GM19035 (cell line): ENCODE results near the gene EIPR1.

Experiments
- ATAC-seq: cut with Tn5 transposase; IDR thresholded peaks from one replicate; pipeline ENCODE4 v1.9.1; 2021; ENCODE audit not compliant: unreplicated experiment

The EIPR1 gene

DNA sequence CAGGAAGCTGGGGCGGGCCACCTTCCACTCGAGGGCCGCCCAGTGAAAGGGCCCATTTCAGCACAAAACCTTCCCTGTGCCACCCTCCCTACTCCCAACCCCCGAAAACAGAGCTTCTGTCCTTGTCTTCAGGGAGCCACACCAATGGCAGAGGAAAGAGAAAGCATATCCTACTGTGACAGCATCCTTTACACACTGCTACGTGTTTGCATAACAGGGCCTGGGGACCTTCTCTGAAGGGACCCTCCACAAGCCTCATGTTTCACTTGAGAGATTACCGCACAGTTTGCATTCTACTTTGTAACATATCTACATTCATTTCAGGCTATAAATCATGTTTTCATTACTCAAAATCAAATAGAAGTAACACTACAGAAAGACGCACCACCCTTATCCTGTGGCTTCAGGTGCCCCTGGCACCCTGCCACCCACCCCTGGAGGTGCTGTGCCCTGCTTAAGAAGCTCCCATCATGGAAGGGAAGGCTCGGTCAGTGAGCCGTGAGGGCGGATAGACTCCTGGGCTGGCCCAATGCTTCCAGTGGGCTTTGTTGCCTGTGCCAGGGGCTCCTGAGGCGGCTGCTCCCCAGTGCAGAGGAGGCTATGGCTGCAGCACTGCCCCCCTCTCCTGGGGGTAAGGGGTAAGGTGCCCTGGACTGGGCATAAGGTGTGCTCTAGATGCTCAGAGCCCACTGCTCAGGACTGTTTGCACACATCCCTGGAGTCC is 52.0 kb downstream of the EIPR1 start:
- ATAC-seq = no peak

DNA sequence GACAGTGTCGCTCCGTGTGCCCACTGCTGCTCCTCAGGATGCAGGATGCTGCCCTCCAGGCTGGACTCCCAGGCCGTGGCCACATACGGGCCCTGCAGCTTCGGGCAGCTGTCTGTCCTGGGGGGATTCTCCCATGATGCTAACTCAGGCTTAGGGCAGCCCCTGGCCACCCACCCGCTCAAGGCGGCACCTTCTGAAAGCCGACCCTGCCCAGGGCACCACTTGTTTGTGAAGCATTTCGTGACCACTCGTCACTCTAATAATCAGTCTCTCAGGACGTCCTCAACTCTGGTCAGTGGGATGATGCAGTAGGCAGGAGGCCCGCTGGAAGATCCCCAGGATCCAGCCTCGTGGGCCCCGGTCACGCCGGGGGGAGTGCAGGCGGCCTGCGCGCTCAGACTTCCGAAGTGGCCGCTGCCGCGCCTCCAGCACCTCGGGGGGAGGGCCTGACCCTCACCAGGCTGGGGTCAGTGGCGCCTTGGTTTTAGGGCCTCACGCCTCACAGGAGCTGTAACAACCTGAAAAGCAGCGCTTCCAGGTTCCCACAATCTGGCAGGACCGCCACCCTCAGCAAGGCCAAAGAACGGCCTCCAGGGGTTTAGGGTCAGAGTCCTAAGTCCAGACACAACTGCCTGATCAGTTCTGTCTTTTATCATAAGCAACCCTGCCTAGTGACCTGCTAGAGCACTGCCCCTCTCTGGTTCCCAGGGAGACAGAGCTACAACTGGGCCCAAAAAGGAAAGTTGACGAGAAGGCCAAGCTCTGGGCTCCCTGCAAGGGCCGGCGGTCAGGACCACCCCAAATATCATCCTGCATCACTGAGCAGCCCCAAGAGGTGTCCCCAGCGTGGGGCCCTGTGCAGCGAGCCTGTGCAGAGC is 53.0 kb downstream of the EIPR1 start:
- ATAC-seq = no peak

DNA sequence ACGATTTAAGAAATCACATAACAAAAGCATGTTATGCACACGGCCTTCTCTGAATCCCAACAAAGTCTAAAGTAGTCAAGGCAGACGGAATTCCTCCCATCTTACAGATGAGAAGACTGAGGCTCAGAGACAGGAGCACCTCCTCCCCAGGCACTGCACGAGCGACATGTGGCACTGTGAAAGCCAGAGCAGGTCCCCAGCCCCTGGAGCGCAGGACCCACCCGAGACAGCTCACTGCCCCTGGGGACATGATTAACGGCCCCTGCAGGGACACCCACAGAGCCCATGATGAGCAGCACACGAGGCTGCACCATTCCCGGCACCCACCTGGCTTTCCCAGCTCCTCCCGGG is 53.6 kb downstream of the EIPR1 start:
- ATAC-seq = no peak

DNA sequence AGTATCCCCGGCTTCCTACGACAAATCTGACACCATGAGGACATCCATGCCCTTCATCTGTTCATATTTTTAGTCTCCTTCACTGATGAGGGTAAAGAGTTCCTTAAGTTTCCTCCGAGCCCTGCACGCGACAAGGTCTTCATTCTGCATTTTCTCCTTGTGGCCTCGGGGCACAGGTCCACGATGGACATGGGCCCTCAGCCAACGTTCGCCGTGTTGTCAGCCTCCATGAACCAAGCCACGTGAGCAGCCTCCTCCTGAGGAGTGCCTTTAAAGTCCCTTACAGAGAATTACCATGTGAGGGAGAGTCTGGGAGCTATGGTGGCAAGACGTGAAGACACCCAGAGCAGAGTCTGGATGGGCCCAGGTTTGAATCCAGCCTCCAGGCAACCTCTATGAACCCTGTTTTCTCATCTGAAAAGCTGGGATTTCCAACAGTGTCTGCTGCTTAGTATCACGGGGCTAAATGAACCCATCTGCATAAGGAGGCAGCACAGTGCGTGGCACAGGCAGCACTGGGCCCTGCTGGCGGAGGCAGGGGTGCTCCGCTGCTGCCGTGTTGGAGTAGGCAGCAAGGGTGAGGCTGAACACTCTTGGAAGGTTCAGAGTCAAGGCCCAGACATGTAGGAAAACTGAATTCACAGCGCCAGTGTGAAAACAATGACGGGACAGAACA is 54.1 kb downstream of the EIPR1 start:
- no peak for ATAC-seq

DNA sequence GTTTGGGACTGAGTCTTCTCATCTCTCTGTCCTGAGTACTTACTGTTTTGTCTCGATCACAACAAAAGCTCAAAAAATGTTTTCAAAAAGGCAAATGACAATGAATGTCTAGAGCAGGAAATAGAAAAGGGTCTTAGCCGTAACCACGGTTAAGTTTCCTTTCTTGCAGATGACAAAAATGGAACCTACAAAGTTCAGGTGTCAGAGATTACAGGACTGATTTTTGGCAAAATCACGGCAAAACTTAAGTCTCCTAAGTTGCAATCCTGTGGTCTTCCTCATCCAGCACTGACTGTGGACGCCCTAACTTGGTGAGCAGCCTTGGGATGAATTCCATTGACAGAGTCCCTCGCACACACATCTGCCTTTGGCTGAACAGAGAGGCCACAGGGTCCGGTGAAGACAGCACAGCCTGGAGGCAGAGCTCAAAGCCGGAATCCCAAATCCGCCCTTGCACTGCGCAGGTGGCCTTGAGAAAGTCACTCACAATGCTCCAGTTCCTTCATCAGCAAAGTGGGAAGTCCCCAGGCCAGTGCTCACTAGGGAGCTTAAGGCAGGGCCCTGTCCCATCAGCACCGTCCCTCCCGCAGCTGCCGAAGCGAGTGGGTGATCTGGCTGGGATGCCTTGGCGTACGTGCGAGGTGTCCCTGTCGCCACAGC is 55.2 kb downstream of the EIPR1 start:
- no peak for ATAC-seq

DNA sequence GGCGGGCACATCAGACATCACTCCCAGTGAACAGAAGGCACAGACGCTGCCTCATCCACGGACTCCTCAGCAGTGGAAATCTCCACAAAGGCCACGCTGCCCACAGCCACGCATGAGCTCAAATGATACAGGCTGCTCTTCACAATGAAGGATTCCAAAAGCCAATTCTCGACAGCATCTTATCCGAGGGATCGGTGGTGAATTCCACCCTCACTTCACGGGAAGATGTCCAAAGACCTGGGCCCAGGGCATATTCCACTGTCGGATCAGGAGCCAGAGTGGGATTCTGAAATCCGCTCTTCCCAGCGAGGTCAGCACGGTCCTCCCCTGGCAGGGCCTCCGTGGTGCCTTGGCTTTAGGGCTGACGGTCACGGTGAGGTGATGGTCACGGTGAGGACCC is 55.8 kb downstream of the EIPR1 start:
- no peak for ATAC-seq

DNA sequence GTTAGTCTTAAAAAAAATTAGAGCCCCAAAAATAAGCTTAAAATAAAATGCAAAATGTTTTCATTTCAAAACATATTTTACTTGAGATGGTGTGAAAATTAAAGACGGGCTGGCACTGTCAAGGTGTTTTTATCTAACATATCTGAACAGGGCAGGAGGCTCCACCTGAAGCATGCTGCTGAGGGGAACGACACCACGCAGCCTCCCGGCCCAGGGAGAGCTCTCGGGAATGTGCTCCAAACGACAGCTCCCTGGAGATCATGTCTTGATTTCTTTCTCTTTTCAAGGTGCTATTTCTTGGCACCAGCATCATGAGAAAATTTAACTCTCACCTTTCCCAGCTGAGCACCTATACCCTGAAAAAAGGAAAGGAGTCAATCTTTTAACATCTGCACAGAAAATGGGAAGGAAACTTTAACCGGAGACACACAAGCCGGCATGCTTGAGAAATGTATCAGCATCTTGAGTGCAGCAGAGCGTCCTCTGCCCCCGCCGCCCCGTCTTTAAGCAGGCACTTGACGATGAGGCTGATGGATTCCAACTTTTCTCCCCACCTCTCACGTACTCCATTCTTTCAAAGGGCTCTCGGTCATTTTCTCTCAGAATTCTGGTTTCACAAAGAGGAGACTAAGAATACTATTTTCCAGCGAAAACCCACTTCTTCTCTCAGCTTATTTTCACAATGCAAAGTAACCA is 56.6 kb downstream of the EIPR1 start:
- ATAC-seq = no peak

DNA sequence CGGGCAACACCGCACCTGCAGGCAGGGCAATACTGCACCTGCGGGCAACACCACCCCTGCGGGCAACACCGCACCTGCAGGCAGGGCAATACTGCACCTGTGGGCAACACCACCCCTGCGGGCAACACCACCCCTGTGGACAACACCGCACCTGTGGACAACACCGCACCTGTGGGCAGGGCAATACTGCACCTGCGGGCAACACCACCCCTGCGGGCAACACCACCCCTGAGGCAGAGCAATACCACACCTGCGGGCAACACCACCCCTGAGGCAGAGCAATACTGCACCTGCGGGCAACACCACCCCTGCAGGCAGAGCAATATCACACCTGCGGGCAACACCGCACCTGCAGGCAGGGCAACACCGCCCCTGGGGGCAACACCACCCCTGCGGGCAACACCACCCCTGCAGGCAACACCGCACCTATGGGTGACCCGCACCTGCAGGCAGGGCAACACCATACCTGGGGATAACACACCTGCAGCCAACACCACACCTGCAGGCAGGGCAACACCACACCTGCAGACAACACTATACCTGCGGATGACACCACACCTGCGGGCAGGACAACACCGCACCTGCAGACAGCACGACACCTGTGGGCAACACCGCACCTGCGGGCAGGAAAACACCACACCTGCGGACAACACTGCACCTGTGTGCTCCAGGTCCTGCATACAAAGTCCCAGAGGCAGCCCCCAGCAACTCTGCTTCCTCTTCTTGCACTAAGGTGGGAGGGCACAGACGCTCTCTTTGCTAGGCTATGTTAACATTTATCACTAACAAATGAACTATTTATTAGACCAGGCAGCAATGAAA is 57.7 kb downstream of the EIPR1 start:
- no peak for ATAC-seq

DNA sequence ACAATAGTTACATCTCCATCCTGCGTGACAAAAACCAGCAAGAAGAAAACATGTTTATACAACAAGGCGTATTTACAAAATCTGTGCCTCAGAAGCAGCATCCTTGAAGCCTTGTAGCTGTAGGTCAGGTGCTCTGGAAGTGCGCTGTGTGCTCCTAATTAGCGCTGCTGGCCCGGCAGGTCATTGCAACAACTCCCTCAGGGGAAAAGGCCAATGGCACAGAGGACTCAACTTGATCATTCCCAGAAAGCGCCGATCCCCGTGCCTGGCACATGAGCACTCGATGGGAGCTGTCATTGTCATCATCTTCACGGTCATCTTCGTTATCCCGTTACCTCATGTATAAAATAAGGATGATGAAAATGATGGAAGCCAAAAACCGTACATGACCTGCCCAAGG is 58.5 kb downstream of the EIPR1 start:
- no peak for ATAC-seq

DNA sequence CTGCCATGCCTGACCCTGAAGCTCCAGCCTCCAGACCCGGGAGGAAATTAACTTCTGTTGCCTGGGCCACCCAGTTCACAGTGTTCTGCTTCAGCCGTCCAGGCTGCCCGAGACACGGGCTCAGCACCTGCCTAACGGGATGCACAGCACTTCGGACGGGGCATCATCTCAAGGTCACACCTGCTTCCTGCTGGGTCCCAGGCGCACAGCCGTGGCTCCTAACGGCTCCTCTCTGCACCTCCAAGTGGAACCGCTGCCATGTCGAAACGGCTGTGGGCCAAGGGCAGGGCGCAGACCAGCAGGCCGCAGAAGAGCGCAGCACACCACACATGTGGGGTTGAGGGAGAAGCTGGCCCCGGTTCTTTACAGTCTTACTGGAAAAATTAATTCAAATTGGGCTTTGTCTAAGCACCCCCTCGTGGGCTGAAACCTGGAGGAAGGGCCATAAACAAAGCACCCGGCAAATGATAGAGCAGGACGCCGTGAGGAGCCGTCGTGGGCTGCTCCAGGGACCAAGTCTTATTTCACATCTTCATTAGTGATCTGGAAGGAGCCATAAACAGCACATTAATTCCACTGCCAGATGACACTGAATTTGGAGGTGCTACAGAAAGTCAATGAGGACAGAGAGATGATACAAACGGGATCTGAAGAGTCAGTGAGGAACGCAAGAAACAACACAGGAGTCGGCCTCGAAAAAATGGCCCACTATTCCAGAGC is 59.6 kb downstream of the EIPR1 start:
- no peak for ATAC-seq

DNA sequence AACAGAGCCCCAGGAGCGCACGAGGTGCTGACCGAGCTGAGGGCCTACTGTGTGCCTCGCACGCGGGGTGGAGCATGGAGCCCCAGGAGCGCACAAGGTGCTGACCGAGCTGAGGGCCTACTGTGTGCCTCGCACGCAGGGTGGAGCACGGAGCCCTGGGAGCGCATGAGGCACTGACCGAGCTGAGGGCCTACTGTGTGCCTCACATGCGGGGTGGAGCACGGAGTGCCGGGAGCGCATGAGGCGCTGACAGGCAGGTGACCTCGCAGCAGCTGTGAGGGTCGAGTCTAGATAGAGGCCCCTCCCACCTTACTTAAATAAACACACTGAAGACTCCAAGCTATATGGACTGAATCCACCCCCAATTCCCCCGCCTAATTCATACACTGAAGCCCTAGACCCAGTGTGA is 60.3 kb downstream of the EIPR1 start:
- no peak for ATAC-seq

DNA sequence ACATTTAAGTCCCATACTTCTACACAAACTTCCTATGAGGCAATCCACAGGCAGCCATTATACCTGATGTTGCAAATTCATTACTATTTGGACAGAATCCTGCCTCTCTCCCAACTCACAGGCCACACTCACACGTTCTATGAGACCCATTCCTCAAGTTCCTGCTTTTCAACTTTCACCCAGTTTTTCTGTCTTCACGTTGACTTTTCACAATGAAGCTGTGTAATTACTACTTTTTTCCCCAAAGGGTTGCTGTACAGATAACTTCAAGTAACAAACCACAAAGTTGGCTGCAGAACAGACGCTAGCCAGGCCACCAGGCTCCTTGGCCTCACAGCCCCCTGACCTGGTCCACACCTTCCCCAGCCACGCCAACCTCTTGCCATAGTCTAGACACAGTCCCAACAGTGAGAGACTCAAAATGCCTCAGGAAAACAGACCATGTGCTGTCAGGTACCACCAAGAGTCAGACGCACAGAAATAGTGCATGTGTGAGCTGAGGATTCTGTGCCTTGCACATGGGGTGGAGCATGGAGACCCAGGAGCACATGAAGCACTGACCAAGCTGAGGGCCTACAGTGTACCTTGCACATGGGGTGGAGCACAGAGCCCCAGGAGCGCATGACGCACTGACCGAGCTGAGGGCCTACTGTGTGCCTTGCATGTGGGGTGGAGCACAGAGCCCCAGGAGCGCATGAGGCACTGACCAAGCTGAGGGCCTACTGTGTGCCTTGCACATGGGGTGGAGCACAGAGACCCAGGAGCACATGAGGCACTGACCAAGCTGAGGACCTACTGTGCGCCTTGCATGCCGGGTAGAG is 61.0 kb downstream of the EIPR1 start:
- no peak for ATAC-seq

DNA sequence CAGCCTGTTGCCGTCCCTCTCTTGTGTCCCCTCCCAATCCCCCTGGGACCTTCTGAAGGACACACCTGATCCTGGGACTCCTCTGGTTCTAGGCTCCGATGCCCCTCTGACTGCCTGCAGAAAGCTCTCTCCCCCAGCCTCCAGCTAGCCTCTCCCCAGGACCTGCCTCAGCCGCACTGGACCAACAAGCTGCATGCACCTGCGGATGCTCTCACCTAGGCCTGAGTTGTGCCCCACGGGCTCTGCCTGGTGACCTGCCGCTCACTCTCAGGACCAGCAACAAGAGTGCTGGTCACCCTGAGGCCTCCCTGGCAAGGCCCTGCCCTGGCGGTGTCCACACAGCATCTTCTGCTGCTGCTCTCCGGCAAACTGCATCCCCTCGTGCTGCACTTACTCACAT is 63.0 kb downstream of the EIPR1 start:
- ATAC-seq = no peak

DNA sequence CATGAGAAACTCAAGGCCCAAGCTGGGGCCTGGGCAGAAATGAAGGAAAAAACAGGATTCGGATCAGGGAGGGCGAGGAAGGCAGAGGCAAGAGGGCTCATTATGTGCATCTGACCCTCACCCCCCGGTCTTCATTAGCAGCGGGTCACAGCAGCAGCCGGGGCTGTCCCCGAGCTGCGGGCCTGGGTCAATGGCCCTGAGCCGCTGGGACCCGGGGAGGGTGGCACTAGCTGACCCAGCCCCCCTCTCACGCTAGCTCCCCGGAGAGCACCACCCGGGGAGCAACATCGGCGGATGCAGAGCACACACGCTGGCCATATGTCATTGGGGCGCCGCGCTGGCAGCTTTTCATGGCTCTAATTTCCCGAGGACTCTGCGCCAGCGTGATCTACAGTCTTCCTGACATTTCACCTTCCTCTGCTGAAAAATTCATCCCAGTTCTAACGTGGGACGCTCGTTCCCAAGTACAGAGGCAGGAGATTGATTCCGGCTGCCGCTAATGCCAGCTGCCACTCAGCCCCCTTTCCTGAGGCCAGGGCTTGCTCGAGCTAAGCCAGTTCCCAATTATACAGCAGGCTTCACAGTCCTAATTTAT is 63.7 kb downstream of the EIPR1 start:
- ATAC-seq = no peak

DNA sequence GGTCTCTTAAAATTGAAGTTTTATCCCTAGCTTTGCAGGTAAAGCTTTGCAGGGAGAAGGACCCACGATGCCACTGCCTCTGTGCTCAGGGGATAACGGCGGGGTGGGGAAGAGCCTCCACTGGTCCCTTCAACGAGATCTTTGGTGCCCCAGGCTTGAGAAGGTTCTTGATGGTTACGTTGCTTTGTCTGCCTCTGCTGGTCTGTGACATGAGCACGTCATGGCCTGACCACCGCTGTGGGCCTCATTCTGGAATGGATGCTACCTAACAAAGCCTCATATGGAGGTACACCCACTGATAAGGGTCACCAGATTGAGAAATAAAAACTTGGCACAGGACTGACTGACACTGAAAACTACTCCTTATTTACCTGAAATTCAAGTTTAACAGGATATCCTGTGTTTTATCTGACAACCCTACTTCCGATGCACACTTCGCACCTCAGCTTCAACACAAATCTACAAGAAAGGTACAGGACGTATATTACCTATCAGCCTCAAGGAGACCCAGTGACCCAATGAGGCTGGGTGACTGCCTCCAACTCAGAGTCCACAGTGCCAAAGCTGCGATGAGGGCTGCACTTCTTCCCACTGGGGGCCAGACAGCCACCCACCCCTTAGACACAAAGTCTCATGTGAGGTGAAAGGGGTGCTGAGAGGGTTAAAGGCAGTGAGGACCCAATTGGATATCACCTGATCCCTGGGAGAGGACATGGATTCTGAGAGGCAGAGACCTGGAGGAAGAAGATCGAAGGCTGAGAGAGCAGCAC is 64.9 kb downstream of the EIPR1 start:
- ATAC-seq = no peak

DNA sequence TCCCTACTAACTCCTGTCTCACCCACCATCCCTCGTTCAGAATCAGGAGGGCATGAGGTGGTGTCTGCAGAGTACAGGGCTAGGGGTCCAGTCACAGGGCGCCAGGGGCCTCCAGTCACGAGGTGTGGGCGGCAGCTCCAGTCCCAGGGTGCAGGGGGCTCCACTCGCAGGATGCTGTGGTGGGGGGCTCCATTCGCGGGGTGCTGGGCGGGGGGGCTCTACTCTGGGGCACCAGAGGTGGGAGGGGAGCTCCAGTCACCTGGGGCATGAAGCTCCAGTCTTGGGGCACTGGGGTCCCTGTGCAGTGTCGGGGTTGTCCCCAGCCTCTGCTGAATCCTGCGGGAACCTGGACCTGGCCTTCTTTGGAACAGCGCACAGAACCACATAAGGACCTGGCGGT is 66.0 kb downstream of the EIPR1 start:
- no peak for ATAC-seq
